Measurements from ENCODE around the gene RHOF.

The RHOF gene

GRCh38 chr12:121831571-121832245 lies 38.2 kb upstream of the RHOF start:
- TF ChIP-seq CTCF (IDR thresholded peaks at IDR 0.05; ENCODE audit: insufficient read depth, low read length, poor library complexity, severe bottlenecking), result no peak

GRCh38 chr12:121830588-121831265 lies 37.2 kb upstream of the RHOF start:
- no peak overlapping the region for H3K4me3 ChIP-seq (replicated peaks; ENCODE audit: low read depth, low read length)
- no peak for TF ChIP-seq CTCF (IDR thresholded peaks at IDR 0.05; ENCODE audit: insufficient read depth, low read length, poor library complexity, severe bottlenecking)
- DNase-seq (ENCODE audit: extremely low read depth, insufficient read length), result no peak
- H3K27me3 ChIP-seq (replicated peaks; ENCODE audit: control insufficient read depth, insufficient read depth, low read length), result no peaks in the 10 kb centered on the region
- peaks cover 25% of the 10 kb centered on the region for H3K36me3 ChIP-seq (ENCODE audit: control insufficient read depth, insufficient read depth, low read length)

More at GRCh38 chr12:121831571-121832245, 38.2 kb upstream of the RHOF start:
- Histone ChIP-seq H3K4me3 (replicated peaks; ENCODE audit: low read depth, low read length) (no peak overlapping the region), H3K36me3 (ENCODE audit: control insufficient read depth, insufficient read depth, low read length) (peaks cover 25% of the 10 kb centered on the region), H3K27me3 (replicated peaks; ENCODE audit: control insufficient read depth, insufficient read depth, low read length) (no peaks in the 10 kb centered on the region)
- no peak for DNase-seq (ENCODE audit: extremely low read depth, insufficient read length)

- DNase-seq (ENCODE audit: extremely low read depth, insufficient read length), result no peak
- peaks cover 25% of the 10 kb centered on the region for H3K36me3 ChIP-seq (ENCODE audit: control insufficient read depth, insufficient read depth, low read length)
- TF ChIP-seq CTCF (IDR thresholded peaks at IDR 0.05; ENCODE audit: insufficient read depth, low read length, poor library complexity, severe bottlenecking), result no peak
- no peaks in the 10 kb centered on the region for H3K27me3 ChIP-seq (replicated peaks; ENCODE audit: control insufficient read depth, insufficient read depth, low read length)
- H3K4me3 ChIP-seq (replicated peaks; ENCODE audit: low read depth, low read length), result no peak overlapping the region
These were observed 36.6 kb upstream of the RHOF start for GRCh38 chr12:121830134-121830533.

- Histone ChIP-seq H3K4me3 (replicated peaks; ENCODE audit: low read depth, low read length) (no peak overlapping the region), H3K36me3 (ENCODE audit: control insufficient read depth, insufficient read depth, low read length) (peaks cover 29% of the 10 kb centered on the region), H3K27me3 (replicated peaks; ENCODE audit: control insufficient read depth, insufficient read depth, low read length) (no peaks in the 10 kb centered on the region)
- DNase-seq (ENCODE audit: extremely low read depth, insufficient read length), result no peak
- TF ChIP-seq CTCF (IDR thresholded peaks at IDR 0.05; ENCODE audit: insufficient read depth, low read length, poor library complexity, severe bottlenecking), result no peak
These were observed 35.9 kb upstream of the RHOF start for GRCh38 chr12:121829250-121829918.

GRCh38 chr12:121828826-121829225 lies 35.3 kb upstream of the RHOF start:
- H3K27me3 ChIP-seq (replicated peaks; ENCODE audit: control insufficient read depth, insufficient read depth, low read length), result no peaks in the 10 kb centered on the region
- H3K4me3 ChIP-seq (replicated peaks; ENCODE audit: low read depth, low read length), result no peak overlapping the region
- no peak for DNase-seq (ENCODE audit: extremely low read depth, insufficient read length)
- no peak for TF ChIP-seq CTCF (IDR thresholded peaks at IDR 0.05; ENCODE audit: insufficient read depth, low read length, poor library complexity, severe bottlenecking)
- H3K36me3 ChIP-seq (ENCODE audit: control insufficient read depth, insufficient read depth, low read length), result peaks cover 30% of the 10 kb centered on the region
